Endothelial cell of umbilical vein (primary cell): ENCODE data around the gene CCDC88B. TPM values are rescaled to one million over a fixed set of nuclear protein-coding genes. Genes with fewer than 3 reads are reported as not detected.

Experiments
- BruUV-seq: library from RNA; stranded (reverse); fragments of 400-500 nt; replicated peaks from 2 replicates; lab custom pipeline; 2021; lab: Mats Ljungman, UMichigan
- CTCF ChIA-PET: fragments of 300-600, 350-600 bp; sonication (Branson Sonifier 250); formaldehyde crosslinking; loops from one replicate; lab custom pipeline; 2021; ENCODE audit warnings: antibody characterized with exemption, inconsistent platforms; lab: Charles Lee
- POLR2A ChIA-PET: fragments of 300-600, 350-600 bp; sonication (Branson Sonifier 250); formaldehyde crosslinking; loops from one replicate; lab custom pipeline; 2021; ENCODE audit warnings: antibody characterized with exemption, inconsistent platforms; lab: Charles Lee
- DNase-seq: peaks from one replicate; pipeline ENCODE4 v3.0.0-alpha.2; 2011; ENCODE audit warnings: low read depth, low spot score
- FAIRE-seq: peaks from 2 replicates; lab custom pipeline; 2011; peaks lifted over from hg19 to GRCh38; lab: Jason Lieb, UNC
- H2AFZ ChIP-seq: 2 replicates; pipeline ENCODE4 v1.6.0; 2012; ENCODE audit warnings: low read depth, low read length, control low read depth, inconsistent platforms
- H3K27ac ChIP-seq: 2 replicates; pipeline ENCODE4 v1.5.1; 2011; ENCODE audit warnings: low read depth, mild to moderate bottlenecking, control low read depth, low read length, moderate library complexity; ENCODE audit not compliant: insufficient read depth
- H3K27me3 ChIP-seq, 2 experiments: 2 replicates each; pipeline versions ENCODE4 v1.6.0 to v1.6.1; 2011; ENCODE audit warnings: low read length in 2 of 2, mixed read lengths in 1 of 2; ENCODE audit not compliant: control insufficient read depth in 2 of 2, insufficient read depth in 2 of 2
- H3K36me3 ChIP-seq, 2 experiments: 2 replicates in 1 of 2; 3 replicates in 1 of 2; pipeline ENCODE4 v1.5.1; 2011; ENCODE audit warnings: low read length in 2 of 2, mild to moderate bottlenecking in 1 of 2, moderate library complexity in 1 of 2; ENCODE audit not compliant: control insufficient read depth in 2 of 2, insufficient read depth in 2 of 2; ENCODE audit errors: extremely low read depth in 1 of 2
- H3K4me1 ChIP-seq: 3 replicates; pipeline ENCODE4 v1.5.1; 2011; ENCODE audit warnings: mild to moderate bottlenecking, low read length; ENCODE audit not compliant: control insufficient read depth, insufficient read depth; ENCODE audit errors: extremely low read depth
- H3K4me2 ChIP-seq: 2 replicates; pipeline ENCODE4 v1.6.1; 2011; ENCODE audit warnings: low read length, control low read depth, mixed read lengths; ENCODE audit not compliant: insufficient read depth
- H3K4me3 ChIP-seq, 3 experiments: fragments of 200-600 bp in 1 of 3; sonication (generic), shearing (Covaris generic) in 1 of 3; replicated peaks in 1 of 3; 2 replicates each; pipeline ENCODE4 v1.5.1; 2011 to 2016; ENCODE audit warnings: control low read depth in 3 of 3, low read length in 3 of 3, mild to moderate bottlenecking in 2 of 3, inconsistent platforms in 1 of 3, low read depth in 1 of 3, moderate library complexity in 1 of 3; ENCODE audit not compliant: insufficient read depth in 1 of 3
- H3K79me2 ChIP-seq: 2 replicates; pipeline ENCODE4 v1.6.0; 2012; ENCODE audit warnings: low read length, inconsistent platforms; ENCODE audit not compliant: control insufficient read depth, insufficient read depth
- H3K9ac ChIP-seq: replicated peaks from 2 replicates; pipeline ENCODE3; 2011; ENCODE audit warnings: low read length, control low read depth; ENCODE audit not compliant: insufficient read depth; ENCODE audit errors: extremely low read depth
- H3K9me1 ChIP-seq: replicated peaks from 3 replicates; pipeline ENCODE4 v1.6.0; 2011; ENCODE audit warnings: mild to moderate bottlenecking, low read length; ENCODE audit not compliant: control insufficient read depth, insufficient read depth; ENCODE audit errors: extremely low read depth
- H3K9me3 ChIP-seq: replicated peaks from 2 replicates; pipeline ENCODE4 v1.5.1; 2012; ENCODE audit warnings: low read length, inconsistent platforms; ENCODE audit not compliant: control insufficient read depth, insufficient read depth
- H4K20me1 ChIP-seq: replicated peaks from 2 replicates; pipeline ENCODE3; 2011; ENCODE audit warnings: mild to moderate bottlenecking, low read length; ENCODE audit not compliant: control insufficient read depth, insufficient read depth; ENCODE audit errors: extremely low read depth
- EZH2 ChIP-seq: IDR thresholded peaks from 2 replicates; pipeline ENCODE4 v1.6.1; 2012; ENCODE audit warnings: borderline replicate concordance, low read depth, mild to moderate bottlenecking, moderate library complexity, low read length, inconsistent platforms; ENCODE audit not compliant: severe bottlenecking
- FOS ChIP-seq: IDR thresholded peaks from 2 replicates; pipeline ENCODE4 v1.6.1; 2011; ENCODE audit warnings: mild to moderate bottlenecking, low read length, moderate library complexity, borderline replicate concordance; ENCODE audit not compliant: insufficient read depth
- GATA2 ChIP-seq: IDR thresholded peaks from 2 replicates; pipeline ENCODE4 v1.7.0; 2011; ENCODE audit warnings: low read depth, mild to moderate bottlenecking, moderate library complexity, mixed read lengths, low read length; ENCODE audit not compliant: insufficient read length, insufficient read depth
- JUN ChIP-seq: IDR thresholded peaks from 2 replicates; pipeline ENCODE4 v1.6.1; 2011; ENCODE audit warnings: borderline replicate concordance, low read depth; ENCODE audit not compliant: insufficient read length, insufficient read depth
- MYC ChIP-seq: IDR thresholded peaks from one replicate; pipeline ENCODE4 v1.6.1; 2011; ENCODE audit warnings: mild to moderate bottlenecking, low read depth, low read length
- POLR2A ChIP-seq: IDR thresholded peaks from 2 replicates; pipeline ENCODE4 v1.6.1; 2012; ENCODE audit warnings: low read depth, mild to moderate bottlenecking, control low read depth, low read length
- POLR2AphosphoS5 ChIP-seq: IDR thresholded peaks from 2 replicates; pipeline ENCODE4 v1.6.1; 2012; ENCODE audit warnings: low read depth, mild to moderate bottlenecking, control low read depth, low read length, moderate library complexity; ENCODE audit not compliant: insufficient read depth
- dilution Hi-C: fragments of 300-500 bp; cut with MboI; formaldehyde crosslinking; loops from one replicate; pipeline ENCODE4 v1.15.0; 2019; ENCODE audit warnings: low sequenced_read_pairs; ENCODE audit not compliant: extremely low pct_ligation_motif_present
- intact Hi-C: fragments of 100-400 bp; cut with micrococcal nuclease; formaldehyde crosslinking; loops from one replicate; pipeline ENCODE4 v1.10.0; 2022
- polyA plus RNA-seq, 4 experiments: library from polyadenylated mRNA; depleted of rRNA in 3 of 4; stranded (reverse) in 3 of 4; unstranded in 1 of 4; fragments of >200 nt; gene quantifications; 2 replicates each; pipeline versions ENCODE4 v1.2.1 to v1.2.3, GENCODE V29; 2011 to 2012; ENCODE audit warnings: missing spikeins in 1 of 4
- total RNA-seq: library from RNA; stranded (reverse); gene quantifications from 2 replicates; pipeline ENCODE4 v1.2.3, GENCODE V29; 2021
- TF ChIP-seq, protein P1 (sequence below), 2 donors: IDR thresholded peaks; 1 replicate in 1 of 2; 2 replicates in 1 of 2; pipeline ENCODE4 v1.5.1; 2011; ENCODE audit warnings: low read length in 2 of 2, mild to moderate bottlenecking in 2 of 2, moderate library complexity in 2 of 2, control low read depth in 1 of 2, inconsistent platforms in 1 of 2, low read depth in 1 of 2; ENCODE audit not compliant: insufficient read depth in 1 of 2; ENCODE audit errors: extremely low read depth in 1 of 2
- TF ChIP-seq, protein P2 (sequence below): IDR thresholded peaks from 2 replicates; pipeline ENCODE4 v1.6.1; 2011; ENCODE audit not compliant: insufficient read depth, insufficient read length

Gene CCDC88B
- total and polyA plus RNA-seq, 2 donors (not counting 3 experiments of a cell fraction or from before 2014, with no cell fraction given): 1.8 to 2.7 TPM

DNA sequence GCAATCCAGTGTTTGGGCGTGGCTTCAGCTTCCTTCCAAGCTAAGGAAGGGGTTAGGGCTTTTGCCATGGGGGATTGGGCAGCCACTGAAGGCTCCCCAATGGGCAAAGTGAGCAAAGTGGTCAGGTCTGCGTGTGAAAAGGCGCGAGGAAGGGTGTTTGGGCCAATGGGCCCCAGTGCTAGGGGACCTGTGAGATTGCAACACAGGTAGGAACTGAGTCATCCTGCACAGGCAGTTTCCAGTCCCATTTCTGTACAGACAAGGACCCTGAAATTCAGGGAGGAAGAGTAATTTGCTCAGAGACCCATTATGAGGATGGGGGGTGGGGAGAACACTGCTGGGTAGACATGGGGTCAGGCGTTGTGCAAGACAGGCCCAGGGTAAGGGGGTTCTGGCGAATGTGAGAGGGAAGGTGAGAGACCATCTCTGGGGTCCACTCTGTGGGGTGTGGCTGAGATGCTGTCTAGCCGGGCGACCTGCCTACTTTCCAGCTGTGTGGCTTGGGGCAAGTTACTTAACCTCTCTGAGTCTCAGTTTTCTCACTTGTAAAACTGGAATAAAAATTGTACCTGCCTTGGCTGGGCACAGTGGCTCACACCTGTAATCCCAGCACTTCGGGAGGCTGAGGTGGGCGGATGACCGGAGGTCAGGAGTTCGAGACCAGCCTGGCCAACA lies 7.3 kb downstream of the CCDC88B start:
- no peak for TF ChIP-seq JUN
- no peak for TF ChIP-seq MYC
- TF ChIP-seq, protein P1, sequence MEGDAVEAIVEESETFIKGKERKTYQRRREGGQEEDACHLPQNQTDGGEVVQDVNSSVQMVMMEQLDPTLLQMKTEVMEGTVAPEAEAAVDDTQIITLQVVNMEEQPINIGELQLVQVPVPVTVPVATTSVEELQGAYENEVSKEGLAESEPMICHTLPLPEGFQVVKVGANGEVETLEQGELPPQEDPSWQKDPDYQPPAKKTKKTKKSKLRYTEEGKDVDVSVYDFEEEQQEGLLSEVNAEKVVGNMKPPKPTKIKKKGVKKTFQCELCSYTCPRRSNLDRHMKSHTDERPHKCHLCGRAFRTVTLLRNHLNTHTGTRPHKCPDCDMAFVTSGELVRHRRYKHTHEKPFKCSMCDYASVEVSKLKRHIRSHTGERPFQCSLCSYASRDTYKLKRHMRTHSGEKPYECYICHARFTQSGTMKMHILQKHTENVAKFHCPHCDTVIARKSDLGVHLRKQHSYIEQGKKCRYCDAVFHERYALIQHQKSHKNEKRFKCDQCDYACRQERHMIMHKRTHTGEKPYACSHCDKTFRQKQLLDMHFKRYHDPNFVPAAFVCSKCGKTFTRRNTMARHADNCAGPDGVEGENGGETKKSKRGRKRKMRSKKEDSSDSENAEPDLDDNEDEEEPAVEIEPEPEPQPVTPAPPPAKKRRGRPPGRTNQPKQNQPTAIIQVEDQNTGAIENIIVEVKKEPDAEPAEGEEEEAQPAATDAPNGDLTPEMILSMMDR (IDR thresholded peaks at IDR 0.05; ENCODE audit: extremely low read depth in 1 of 2, insufficient read depth in 1 of 2, low read depth in 1 of 2, low read length in 2 of 2): no peak
- TF ChIP-seq POLR2A: no peak
- TF ChIP-seq GATA2: no peak
- no peak for TF ChIP-seq POLR2AphosphoS5
- no peak for TF ChIP-seq FOS
- TF ChIP-seq, protein P2, sequence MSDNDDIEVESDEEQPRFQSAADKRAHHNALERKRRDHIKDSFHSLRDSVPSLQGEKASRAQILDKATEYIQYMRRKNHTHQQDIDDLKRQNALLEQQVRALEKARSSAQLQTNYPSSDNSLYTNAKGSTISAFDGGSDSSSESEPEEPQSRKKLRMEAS: no peak
- TF ChIP-seq EZH2: no peak
- Histone ChIP-seq H2AFZ (no peak overlapping the region), H3K36me3 (no peaks in the 10 kb centered on the region), H3K4me3 (no peak overlapping the region), H3K4me2 (no peak overlapping the region), H3K4me1 (no peaks in the 10 kb centered on the region), H4K20me1 (no peaks in the 10 kb centered on the region), H3K9ac (no peak overlapping the region), H3K79me2 (no peaks in the 10 kb centered on the region), H3K27me3 (no peaks in the 10 kb centered on the region), H3K9me3 (no peaks in the 10 kb centered on the region), H3K27ac (no peak overlapping the region), H3K9me1 (no peaks in the 10 kb centered on the region)
- ChIA-PET POLR2A (no interaction called here), CTCF (interaction anchor here (7.0 kb wide), 1 partner anchor 9 kb away, joined by 107 read pairs; no protein-coding TSS in a partner anchor)
- dilution Hi-C loops (no loop called here), intact Hi-C loops (no loop called here)
- no peak for DNase-seq
- no peak for FAIRE-seq
- BruUV-seq: no TSS peak
